Endothelial cell of umbilical vein (primary cell): ENCODE results near the gene PDYN. TPM values are rescaled to one million over a fixed set of nuclear protein-coding genes. Genes with fewer than 3 reads are reported as not detected.

Experiments
- BruUV-seq: library from RNA; stranded (reverse); fragments of 400-500 nt; replicated peaks from 2 replicates; lab custom pipeline; 2021; lab: Mats Ljungman, UMichigan
- CTCF ChIA-PET: fragments of 300-600, 350-600 bp; sonication (Branson Sonifier 250); formaldehyde crosslinking; loops from one replicate; lab custom pipeline; 2021; ENCODE audit warnings: antibody characterized with exemption, inconsistent platforms; lab: Charles Lee
- POLR2A ChIA-PET: fragments of 300-600, 350-600 bp; sonication (Branson Sonifier 250); formaldehyde crosslinking; loops from one replicate; lab custom pipeline; 2021; ENCODE audit warnings: antibody characterized with exemption, inconsistent platforms; lab: Charles Lee
- DNase-seq: peaks from one replicate; pipeline ENCODE4 v3.0.0-alpha.2; 2011; ENCODE audit warnings: low read depth, low spot score
- FAIRE-seq: peaks from 2 replicates; lab custom pipeline; 2011; peaks lifted over from hg19 to GRCh38; lab: Jason Lieb, UNC
- H2AFZ ChIP-seq: 2 replicates; pipeline ENCODE4 v1.6.0; 2012; ENCODE audit warnings: low read depth, low read length, control low read depth, inconsistent platforms
- H3K27ac ChIP-seq: 2 replicates; pipeline ENCODE4 v1.5.1; 2011; ENCODE audit warnings: low read depth, mild to moderate bottlenecking, control low read depth, low read length, moderate library complexity; ENCODE audit not compliant: insufficient read depth
- H3K27me3 ChIP-seq, 2 experiments: 2 replicates each; pipeline versions ENCODE4 v1.6.0 to v1.6.1; 2011; ENCODE audit warnings: low read length in 2 of 2, mixed read lengths in 1 of 2; ENCODE audit not compliant: control insufficient read depth in 2 of 2, insufficient read depth in 2 of 2
- H3K36me3 ChIP-seq, 2 experiments: 2 replicates in 1 of 2; 3 replicates in 1 of 2; pipeline ENCODE4 v1.5.1; 2011; ENCODE audit warnings: low read length in 2 of 2, mild to moderate bottlenecking in 1 of 2, moderate library complexity in 1 of 2; ENCODE audit not compliant: control insufficient read depth in 2 of 2, insufficient read depth in 2 of 2; ENCODE audit errors: extremely low read depth in 1 of 2
- H3K4me1 ChIP-seq: 3 replicates; pipeline ENCODE4 v1.5.1; 2011; ENCODE audit warnings: mild to moderate bottlenecking, low read length; ENCODE audit not compliant: control insufficient read depth, insufficient read depth; ENCODE audit errors: extremely low read depth
- H3K4me2 ChIP-seq: 2 replicates; pipeline ENCODE4 v1.6.1; 2011; ENCODE audit warnings: low read length, control low read depth, mixed read lengths; ENCODE audit not compliant: insufficient read depth
- H3K4me3 ChIP-seq, 3 experiments: fragments of 200-600 bp in 1 of 3; sonication (generic), shearing (Covaris generic) in 1 of 3; replicated peaks in 1 of 3; 2 replicates each; pipeline ENCODE4 v1.5.1; 2011 to 2016; ENCODE audit warnings: control low read depth in 3 of 3, low read length in 3 of 3, mild to moderate bottlenecking in 2 of 3, inconsistent platforms in 1 of 3, low read depth in 1 of 3, moderate library complexity in 1 of 3; ENCODE audit not compliant: insufficient read depth in 1 of 3
- H3K79me2 ChIP-seq: 2 replicates; pipeline ENCODE4 v1.6.0; 2012; ENCODE audit warnings: low read length, inconsistent platforms; ENCODE audit not compliant: control insufficient read depth, insufficient read depth
- H3K9ac ChIP-seq: replicated peaks from 2 replicates; pipeline ENCODE3; 2011; ENCODE audit warnings: low read length, control low read depth; ENCODE audit not compliant: insufficient read depth; ENCODE audit errors: extremely low read depth
- H3K9me1 ChIP-seq: replicated peaks from 3 replicates; pipeline ENCODE4 v1.6.0; 2011; ENCODE audit warnings: mild to moderate bottlenecking, low read length; ENCODE audit not compliant: control insufficient read depth, insufficient read depth; ENCODE audit errors: extremely low read depth
- H3K9me3 ChIP-seq: replicated peaks from 2 replicates; pipeline ENCODE4 v1.5.1; 2012; ENCODE audit warnings: low read length, inconsistent platforms; ENCODE audit not compliant: control insufficient read depth, insufficient read depth
- H4K20me1 ChIP-seq: replicated peaks from 2 replicates; pipeline ENCODE3; 2011; ENCODE audit warnings: mild to moderate bottlenecking, low read length; ENCODE audit not compliant: control insufficient read depth, insufficient read depth; ENCODE audit errors: extremely low read depth
- EZH2 ChIP-seq: IDR thresholded peaks from 2 replicates; pipeline ENCODE4 v1.6.1; 2012; ENCODE audit warnings: borderline replicate concordance, low read depth, mild to moderate bottlenecking, moderate library complexity, low read length, inconsistent platforms; ENCODE audit not compliant: severe bottlenecking
- FOS ChIP-seq: IDR thresholded peaks from 2 replicates; pipeline ENCODE4 v1.6.1; 2011; ENCODE audit warnings: mild to moderate bottlenecking, low read length, moderate library complexity, borderline replicate concordance; ENCODE audit not compliant: insufficient read depth
- GATA2 ChIP-seq: IDR thresholded peaks from 2 replicates; pipeline ENCODE4 v1.7.0; 2011; ENCODE audit warnings: low read depth, mild to moderate bottlenecking, moderate library complexity, mixed read lengths, low read length; ENCODE audit not compliant: insufficient read length, insufficient read depth
- JUN ChIP-seq: IDR thresholded peaks from 2 replicates; pipeline ENCODE4 v1.6.1; 2011; ENCODE audit warnings: borderline replicate concordance, low read depth; ENCODE audit not compliant: insufficient read length, insufficient read depth
- MYC ChIP-seq: IDR thresholded peaks from one replicate; pipeline ENCODE4 v1.6.1; 2011; ENCODE audit warnings: mild to moderate bottlenecking, low read depth, low read length
- POLR2A ChIP-seq: IDR thresholded peaks from 2 replicates; pipeline ENCODE4 v1.6.1; 2012; ENCODE audit warnings: low read depth, mild to moderate bottlenecking, control low read depth, low read length
- POLR2AphosphoS5 ChIP-seq: IDR thresholded peaks from 2 replicates; pipeline ENCODE4 v1.6.1; 2012; ENCODE audit warnings: low read depth, mild to moderate bottlenecking, control low read depth, low read length, moderate library complexity; ENCODE audit not compliant: insufficient read depth
- dilution Hi-C: fragments of 300-500 bp; cut with MboI; formaldehyde crosslinking; loops from one replicate; pipeline ENCODE4 v1.15.0; 2019; ENCODE audit warnings: low sequenced_read_pairs; ENCODE audit not compliant: extremely low pct_ligation_motif_present
- intact Hi-C: fragments of 100-400 bp; cut with micrococcal nuclease; formaldehyde crosslinking; loops from one replicate; pipeline ENCODE4 v1.10.0; 2022
- polyA plus RNA-seq, 4 experiments: library from polyadenylated mRNA; depleted of rRNA in 3 of 4; stranded (reverse) in 3 of 4; unstranded in 1 of 4; fragments of >200 nt; gene quantifications; 2 replicates each; pipeline versions ENCODE4 v1.2.1 to v1.2.3, GENCODE V29; 2011 to 2012; ENCODE audit warnings: missing spikeins in 1 of 4
- total RNA-seq: library from RNA; stranded (reverse); gene quantifications from 2 replicates; pipeline ENCODE4 v1.2.3, GENCODE V29; 2021
- TF ChIP-seq, protein P1 (sequence below), 2 donors: IDR thresholded peaks; 1 replicate in 1 of 2; 2 replicates in 1 of 2; pipeline ENCODE4 v1.5.1; 2011; ENCODE audit warnings: low read length in 2 of 2, mild to moderate bottlenecking in 2 of 2, moderate library complexity in 2 of 2, control low read depth in 1 of 2, inconsistent platforms in 1 of 2, low read depth in 1 of 2; ENCODE audit not compliant: insufficient read depth in 1 of 2; ENCODE audit errors: extremely low read depth in 1 of 2
- TF ChIP-seq, protein P2 (sequence below): IDR thresholded peaks from 2 replicates; pipeline ENCODE4 v1.6.1; 2011; ENCODE audit not compliant: insufficient read depth, insufficient read length

Gene PDYN
- total and polyA plus RNA-seq, 2 donors (not counting 3 experiments of a cell fraction or from before 2014, with no cell fraction given): not detected

DNA sequence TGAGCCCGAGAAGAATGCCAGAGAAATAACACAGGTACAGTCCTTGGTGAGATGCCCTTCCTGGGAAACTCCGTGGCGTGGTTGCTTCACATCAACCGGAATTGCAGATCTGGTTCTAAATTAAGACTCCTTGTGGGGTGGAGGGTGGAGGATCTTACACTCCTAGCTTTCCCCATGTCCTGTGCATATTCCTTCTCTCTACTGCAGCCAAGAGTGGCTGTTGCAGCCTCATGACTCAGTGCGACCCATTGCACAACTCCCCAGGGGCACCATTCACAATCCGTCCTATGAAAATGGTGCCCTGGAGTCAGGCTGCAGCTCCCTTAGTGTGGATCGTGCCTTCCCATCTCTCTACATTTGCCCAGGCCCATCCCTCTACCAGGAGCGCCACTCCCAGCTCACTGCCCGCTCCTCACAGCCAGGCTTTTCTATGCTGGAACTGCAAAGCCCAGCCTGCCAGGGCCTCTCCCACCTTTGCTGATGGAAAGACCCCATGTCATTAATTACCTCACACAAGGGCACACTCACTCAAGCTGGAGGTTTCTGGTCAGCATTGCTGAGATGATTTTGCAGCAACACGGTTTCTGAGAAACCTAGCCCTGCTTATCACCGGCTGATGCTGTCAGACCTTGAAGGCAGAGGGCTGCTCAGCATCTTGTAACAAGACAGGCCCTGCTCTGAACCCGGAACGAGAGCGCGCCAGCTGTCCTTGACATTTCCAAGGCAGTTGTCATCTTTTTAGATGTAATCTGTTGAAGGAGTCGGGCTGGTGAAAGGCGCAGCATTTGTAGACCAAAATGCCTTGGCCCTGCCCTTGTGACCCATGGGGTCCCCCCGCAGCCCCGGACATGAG, 58.9 kb downstream of the PDYN start:
- H3K9me3 ChIP-seq: no peaks in the 10 kb centered on the region
- ChIA-PET POLR2A (no interaction called here), CTCF (interaction anchor here (0.9 to 1.1 kb wide), 2 partner anchors 133 kb away, joined by 3 to 4 read pairs; no protein-coding TSS in a partner anchor)
- dilution Hi-C loops (no loop called here), intact Hi-C loops (no loop called here)
- no peak overlapping the region for H2AFZ ChIP-seq
- H4K20me1 ChIP-seq: no peaks in the 10 kb centered on the region
- no peak overlapping the region for H3K4me3 ChIP-seq
- H3K27ac ChIP-seq: no peak overlapping the region
- BruUV-seq: no TSS peak
- no peak overlapping the region for H3K4me2 ChIP-seq
- H3K4me1 ChIP-seq: no peaks in the 10 kb centered on the region
- TF ChIP-seq, protein P1, sequence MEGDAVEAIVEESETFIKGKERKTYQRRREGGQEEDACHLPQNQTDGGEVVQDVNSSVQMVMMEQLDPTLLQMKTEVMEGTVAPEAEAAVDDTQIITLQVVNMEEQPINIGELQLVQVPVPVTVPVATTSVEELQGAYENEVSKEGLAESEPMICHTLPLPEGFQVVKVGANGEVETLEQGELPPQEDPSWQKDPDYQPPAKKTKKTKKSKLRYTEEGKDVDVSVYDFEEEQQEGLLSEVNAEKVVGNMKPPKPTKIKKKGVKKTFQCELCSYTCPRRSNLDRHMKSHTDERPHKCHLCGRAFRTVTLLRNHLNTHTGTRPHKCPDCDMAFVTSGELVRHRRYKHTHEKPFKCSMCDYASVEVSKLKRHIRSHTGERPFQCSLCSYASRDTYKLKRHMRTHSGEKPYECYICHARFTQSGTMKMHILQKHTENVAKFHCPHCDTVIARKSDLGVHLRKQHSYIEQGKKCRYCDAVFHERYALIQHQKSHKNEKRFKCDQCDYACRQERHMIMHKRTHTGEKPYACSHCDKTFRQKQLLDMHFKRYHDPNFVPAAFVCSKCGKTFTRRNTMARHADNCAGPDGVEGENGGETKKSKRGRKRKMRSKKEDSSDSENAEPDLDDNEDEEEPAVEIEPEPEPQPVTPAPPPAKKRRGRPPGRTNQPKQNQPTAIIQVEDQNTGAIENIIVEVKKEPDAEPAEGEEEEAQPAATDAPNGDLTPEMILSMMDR (IDR thresholded peaks at IDR 0.05; ENCODE audit: extremely low read depth in 1 of 2, insufficient read depth in 1 of 2, low read depth in 1 of 2, low read length in 2 of 2): no peak
- no peak for TF ChIP-seq JUN
- TF ChIP-seq EZH2: no peak
- no peak for TF ChIP-seq MYC
- no peak for TF ChIP-seq FOS
- no peak for TF ChIP-seq POLR2A
- TF ChIP-seq POLR2AphosphoS5: no peak
- TF ChIP-seq, protein P2, sequence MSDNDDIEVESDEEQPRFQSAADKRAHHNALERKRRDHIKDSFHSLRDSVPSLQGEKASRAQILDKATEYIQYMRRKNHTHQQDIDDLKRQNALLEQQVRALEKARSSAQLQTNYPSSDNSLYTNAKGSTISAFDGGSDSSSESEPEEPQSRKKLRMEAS: no peak
- no peak for TF ChIP-seq GATA2
- H3K79me2 ChIP-seq: no peaks in the 10 kb centered on the region
- FAIRE-seq (no peak), DNase-seq (no peak)
- H3K9me1 ChIP-seq: no peaks in the 10 kb centered on the region
- no peak overlapping the region for H3K9ac ChIP-seq
- H3K27me3 ChIP-seq: no peaks in the 10 kb centered on the region
- peaks cover 0 to 3% of the 10 kb centered on the region in 2 experiments for H3K36me3 ChIP-seq
